ENCODE data around the gene KCNMA1.
"Not testable (repeated sequence)": the region's sequence is repeated elsewhere in the genome, so short reads cannot be mapped to it uniquely, and the experiment has no call there.

KCNMA1 gene

GRCh38 chr10:77637532-77638320 is at the start of gene KCNMA1:
KCNMA1 (minus strand) TSS chr10:77637808.
- no peak for DNase-seq (ENCODE audit: low read depth)

- DNase-seq (ENCODE audit: low read depth): no peak
Measured at GRCh38 chr10:77686650-77687417, 49.2 kb upstream of the KCNMA1 start.

GRCh38 chr10:77686096-77686495 is 48.5 kb upstream of the KCNMA1 start:
- DNase-seq (ENCODE audit: low read depth): no peak

- no peak for DNase-seq (ENCODE audit: low read depth)
Measured at GRCh38 chr10:77685432-77685831, 47.8 kb upstream of the KCNMA1 start.

DNA sequence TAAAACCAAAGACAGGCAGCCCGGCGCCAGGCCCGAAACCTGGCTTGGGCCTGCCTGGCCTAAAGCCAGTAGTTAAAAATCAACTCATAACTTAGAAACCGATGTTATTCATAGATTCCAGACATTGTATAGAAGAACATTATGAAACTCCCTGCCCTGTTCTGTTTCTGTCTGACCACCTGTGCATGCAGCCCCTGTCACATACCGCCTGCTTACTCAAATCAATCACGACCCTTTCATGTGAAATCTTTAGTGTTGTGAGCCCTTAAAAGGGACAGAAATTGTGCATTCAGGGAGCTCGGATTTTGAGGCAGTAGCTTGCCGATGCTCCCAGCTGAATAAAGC is 45.5 kb upstream of the KCNMA1 start:
- not testable (repeated sequence) for DNase-seq (ENCODE audit: low read depth)

GRCh38 chr10:77682393-77683087 is 44.9 kb upstream of the KCNMA1 start:
- no peak for DNase-seq (ENCODE audit: low read depth)

- DNase-seq (ENCODE audit: low read depth): no peak
Measured at GRCh38 chr10:77681839-77682238, 44.2 kb upstream of the KCNMA1 start.

DNA sequence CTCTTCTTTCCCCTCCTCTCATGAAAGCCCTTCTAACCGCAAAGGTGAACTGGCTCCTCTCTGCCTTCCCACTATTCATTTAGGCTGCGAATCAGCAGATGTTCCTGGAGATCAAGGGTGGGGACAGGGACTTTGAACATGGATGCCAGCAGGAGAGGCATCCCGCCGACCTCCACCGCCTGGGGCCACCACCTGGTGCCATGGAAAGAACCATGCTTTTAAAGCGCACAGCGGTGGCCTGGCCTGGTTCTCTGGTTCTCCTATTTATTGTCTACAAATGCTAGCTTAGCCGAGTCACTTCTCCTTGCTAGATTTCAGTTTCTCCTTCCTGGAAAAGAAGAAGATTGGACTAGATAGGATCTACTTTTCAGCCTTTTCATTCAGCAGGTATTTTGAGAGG is 43.2 kb upstream of the KCNMA1 start:
- DNase-seq (ENCODE audit: low read depth): no peak

DNA sequence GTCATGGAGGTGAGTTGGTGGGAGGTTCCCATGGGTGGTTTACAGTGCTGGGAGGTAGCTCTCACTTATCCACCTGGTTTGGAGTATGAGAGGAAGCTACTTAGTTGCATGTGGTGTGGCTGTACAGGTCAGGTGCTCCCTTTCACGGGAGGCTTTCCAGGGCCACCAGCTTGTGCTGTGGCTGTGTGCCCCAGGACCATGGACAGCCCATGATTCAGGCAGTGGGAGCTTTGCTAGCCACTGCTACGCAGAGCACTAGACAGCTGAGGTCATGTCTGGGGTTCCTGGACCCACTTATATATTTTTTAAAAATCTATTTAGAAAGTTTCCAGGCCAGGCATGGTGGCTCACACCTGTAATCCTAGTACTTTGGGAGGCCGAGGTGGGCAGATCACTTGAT is 42.5 kb upstream of the KCNMA1 start:
- no peak for DNase-seq (ENCODE audit: low read depth)

DNA sequence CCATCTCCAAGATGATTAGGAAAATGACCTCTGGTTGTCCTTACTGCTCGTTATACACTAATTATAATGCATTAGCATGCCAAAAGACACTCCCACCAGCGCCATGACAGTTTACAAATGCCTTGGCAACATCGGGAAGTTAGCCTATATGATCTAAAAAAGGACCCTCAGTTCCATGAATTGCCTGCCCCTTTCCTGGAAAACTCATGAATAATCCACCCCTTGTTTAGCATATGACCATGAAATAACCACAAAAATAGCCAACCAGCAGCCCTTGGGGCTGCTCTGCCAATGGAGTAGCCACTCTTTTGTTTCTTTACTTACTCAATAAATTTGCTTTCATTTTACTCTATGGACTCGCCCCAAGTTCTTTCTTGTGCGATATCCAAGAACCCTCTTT is 41.6 kb upstream of the KCNMA1 start:
- DNase-seq (ENCODE audit: low read depth): no peak

DNA sequence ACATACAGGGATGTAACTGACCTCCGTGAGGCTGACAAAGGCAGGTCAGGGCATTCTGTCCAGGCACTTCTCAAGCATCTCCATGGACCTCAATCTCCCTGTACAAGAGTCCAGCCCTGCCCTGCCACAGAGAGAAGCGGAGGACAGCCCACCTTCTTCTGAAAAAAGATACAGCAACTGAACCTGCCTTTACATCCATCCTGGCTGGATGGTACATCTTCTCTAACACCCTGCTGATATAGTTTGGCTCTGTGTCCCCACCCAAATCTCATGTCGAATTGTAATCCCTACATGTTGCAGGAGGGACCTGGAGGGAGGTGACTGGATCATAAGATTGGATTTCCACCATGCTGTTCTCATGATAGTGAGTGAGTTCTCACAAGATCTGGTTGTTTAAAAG is 40.5 kb upstream of the KCNMA1 start:
- DNase-seq (ENCODE audit: low read depth): no peak

DNA sequence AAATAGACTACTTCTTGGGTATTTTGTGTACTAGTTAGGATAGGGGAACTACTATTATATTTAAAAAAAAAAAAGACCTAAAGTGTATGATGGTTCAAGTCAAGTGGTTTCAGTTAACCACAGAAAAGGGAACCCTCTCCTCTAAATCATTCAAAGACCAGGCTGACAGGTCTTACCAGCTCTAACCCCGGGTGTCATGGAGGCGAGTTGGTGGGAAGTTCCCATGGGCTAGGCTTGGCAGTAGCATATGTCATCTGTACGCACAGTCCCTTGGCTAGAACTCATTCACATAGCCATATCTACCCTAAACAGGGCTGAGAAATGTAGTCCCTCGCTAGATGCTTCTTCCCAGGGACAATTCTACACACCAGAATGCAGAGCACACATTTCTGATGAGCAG is 37.7 kb upstream of the KCNMA1 start:
- DNase-seq (ENCODE audit: low read depth): no peak

- DNase-seq (ENCODE audit: low read depth): no peak
Measured at GRCh38 chr10:77673515-77674140, 36.0 kb upstream of the KCNMA1 start.

GRCh38 chr10:77673101-77673500 is 35.5 kb upstream of the KCNMA1 start:
- DNase-seq (ENCODE audit: low read depth): no peak

GRCh38 chr10:77671594-77672252 is 34.1 kb upstream of the KCNMA1 start:
- DNase-seq (ENCODE audit: low read depth): no peak

- DNase-seq (ENCODE audit: low read depth): no peak
Measured at GRCh38 chr10:77670817-77671443, 33.3 kb upstream of the KCNMA1 start.

GRCh38 chr10:77669892-77670291 is 32.3 kb upstream of the KCNMA1 start:
- no peak for DNase-seq (ENCODE audit: low read depth)

DNA sequence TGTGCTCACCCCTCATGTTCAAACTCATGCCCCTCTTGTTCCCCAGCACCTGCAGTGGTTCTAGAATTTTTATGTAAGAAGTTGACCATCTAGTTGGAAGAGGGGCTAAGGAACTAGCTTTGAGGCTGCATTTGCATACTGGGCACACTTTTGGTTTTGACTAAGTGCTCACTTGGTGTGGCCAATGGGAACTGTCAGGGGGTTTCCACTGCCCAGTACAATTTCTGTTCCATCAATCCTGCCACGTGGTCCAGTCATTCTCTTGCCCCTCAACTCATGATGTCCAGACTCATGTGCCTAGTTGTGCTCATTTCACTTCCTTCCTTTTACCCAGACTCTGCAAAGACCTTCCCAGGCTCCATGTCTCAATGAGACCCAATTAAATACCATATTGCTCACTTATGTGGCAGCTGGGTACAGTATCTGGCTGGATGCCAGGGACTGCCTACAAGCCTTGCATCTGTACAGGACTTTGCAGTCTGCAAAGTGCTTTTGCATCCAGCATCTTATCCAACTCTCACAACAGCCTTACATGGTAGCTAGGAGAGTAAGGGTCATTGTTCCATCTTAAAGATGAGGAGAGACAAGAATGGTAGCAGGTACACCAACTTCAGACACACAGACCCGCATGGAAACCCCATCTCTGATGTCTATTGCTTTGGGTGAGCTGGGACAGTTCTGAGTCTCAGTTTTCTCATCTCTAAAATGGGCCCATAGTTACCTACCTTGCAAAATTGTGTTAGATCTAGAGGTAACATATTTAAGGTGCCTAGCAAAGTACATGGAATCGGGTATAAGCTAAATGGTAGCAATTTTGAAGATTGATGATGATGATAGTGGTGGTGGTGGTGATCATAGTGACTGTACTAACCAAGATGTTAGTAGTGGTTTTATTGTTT is 30.1 kb upstream of the KCNMA1 start:
- no peak for DNase-seq (ENCODE audit: low read depth)

DNA sequence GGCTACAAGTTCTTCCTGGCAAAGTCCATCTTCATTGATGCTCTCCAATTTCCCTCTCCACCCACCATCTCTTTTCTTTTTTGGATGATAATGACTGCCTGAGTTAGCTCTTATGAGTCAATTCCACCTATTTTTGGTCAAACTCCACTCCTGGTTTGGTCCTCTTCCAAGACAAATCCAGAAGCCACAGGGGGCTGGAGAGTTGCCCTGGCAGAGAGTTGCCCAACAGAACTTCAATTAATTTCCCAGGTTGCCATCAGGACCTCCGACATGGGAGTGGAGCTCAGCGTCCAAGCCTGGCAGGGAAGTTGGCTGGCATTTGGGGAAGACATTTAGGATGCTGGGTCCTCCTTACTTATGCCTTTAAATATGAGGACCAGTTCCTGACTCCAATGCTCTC is 29.2 kb upstream of the KCNMA1 start:
- DNase-seq (ENCODE audit: low read depth): no peak

DNA sequence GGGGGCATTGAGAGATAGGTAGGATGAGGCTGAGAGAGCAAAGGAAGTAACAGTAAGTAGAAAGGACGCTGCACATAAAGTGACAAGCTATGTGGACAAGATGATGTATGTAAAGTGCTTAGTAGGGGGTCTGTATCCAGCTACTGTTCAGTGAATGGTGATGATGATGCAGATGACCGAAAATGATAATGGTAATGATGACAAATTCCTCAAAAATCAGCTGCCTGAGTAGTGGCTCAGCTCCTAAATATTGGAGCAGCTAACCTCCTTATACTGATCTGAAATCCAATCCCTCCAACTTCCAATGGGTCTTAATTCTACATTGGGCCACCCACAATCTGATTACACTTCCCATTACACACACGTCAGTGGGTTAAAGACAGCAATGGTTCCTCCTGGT is 27.1 kb upstream of the KCNMA1 start:
- DNase-seq (ENCODE audit: low read depth): no peak

- DNase-seq (ENCODE audit: low read depth): no peak
Measured at GRCh38 chr10:77664008-77664407, 26.4 kb upstream of the KCNMA1 start.

All from CMK (cell line).